Neural progenitor cell (in vitro differentiated cells): ENCODE results near the gene HEMGN. TPM values are rescaled to one million over a fixed set of nuclear protein-coding genes. Genes with fewer than 3 reads are reported as not detected.

Experiments
- DNase-seq: peaks from one replicate; pipeline ENCODE4 v3.0.0-alpha.2; 2016; ENCODE audit warnings: low spot score
- H2AFZ ChIP-seq: fragments of 200-600 bp; sonication (generic); replicated peaks from 2 replicates; pipeline ENCODE4 v1.6.1; 2016; ENCODE audit warnings: antibody characterized with exemption
- H3F3A ChIP-seq: fragments of 200-600 bp; sonication (generic); 2 replicates; pipeline ENCODE4 v1.6.1; 2016; ENCODE audit warnings: antibody characterized with exemption, low read depth
- H3K27ac ChIP-seq: fragments of 200-600 bp; sonication (generic); 2 replicates; pipeline ENCODE4 v1.5.1; 2016; ENCODE audit warnings: mild to moderate bottlenecking
- H3K27me3 ChIP-seq: fragments of 200-600 bp; sonication (generic); 2 replicates; pipeline ENCODE4 v1.6.1; 2016; ENCODE audit warnings: mild to moderate bottlenecking, moderate library complexity
- H3K36me3 ChIP-seq: fragments of 200-600 bp; sonication (generic); 2 replicates; pipeline ENCODE4 v1.5.1; 2016
- H3K4me1 ChIP-seq: fragments of 200-600 bp; sonication (generic); 2 replicates; pipeline ENCODE4 v1.6.1; 2016; ENCODE audit warnings: mixed run types
- H3K4me2 ChIP-seq: fragments of 200-600 bp; sonication (generic); 2 replicates; pipeline ENCODE4 v1.6.1; 2016
- H3K4me3 ChIP-seq: fragments of 200-600 bp; sonication (generic); 2 replicates; pipeline ENCODE4 v1.5.1; 2016
- H3K79me2 ChIP-seq: fragments of 200-600 bp; sonication (generic); 2 replicates; pipeline ENCODE4 v1.6.1; 2016; ENCODE audit warnings: low read depth
- H3K9ac ChIP-seq: fragments of 200-600 bp; sonication (generic); 2 replicates; pipeline ENCODE4 v1.6.1; 2016
- H3K9me3 ChIP-seq: fragments of 200-600 bp; sonication (generic); 2 replicates; pipeline ENCODE4 v1.5.1; 2016; ENCODE audit warnings: low read depth
- H4K20me1 ChIP-seq: fragments of 200-600 bp; sonication (generic); 2 replicates; pipeline ENCODE4 v1.6.1; 2016; ENCODE audit warnings: low read depth
- H3K27ac Mint-ChIP-seq: 3 replicates; pipeline ENCODE4 v1.8.0; 2021; ENCODE audit warnings: mixed read lengths
- H3K27me3 Mint-ChIP-seq: 2 replicates; pipeline ENCODE4 v1.8.0; 2022; ENCODE audit warnings: low read depth, mild to moderate bottlenecking, inconsistent platforms, moderate library complexity, mixed read lengths; ENCODE audit not compliant: insufficient read depth
- H3K36me3 Mint-ChIP-seq: 3 replicates; pipeline ENCODE4 v1.8.0; 2021; ENCODE audit warnings: mixed read lengths
- H3K4me1 Mint-ChIP-seq: 3 replicates; pipeline ENCODE4 v1.8.0; 2021; ENCODE audit warnings: mixed read lengths
- H3K4me3 Mint-ChIP-seq: 3 replicates; pipeline ENCODE4 v1.8.0; 2021; ENCODE audit warnings: mild to moderate bottlenecking, moderate library complexity, mixed read lengths
- H3K9me3 Mint-ChIP-seq: 3 replicates; pipeline ENCODE4 v1.8.0; 2020; ENCODE audit warnings: mixed read lengths
- EZH2 ChIP-seq: fragments of 200-600 bp; sonication (generic); IDR thresholded peaks from 2 replicates; pipeline ENCODE4 v1.6.1; 2017; ENCODE audit warnings: antibody characterized with exemption, mild to moderate bottlenecking, moderate library complexity
- EZH2phosphoT487 ChIP-seq: fragments of 200-600 bp; sonication (generic); IDR thresholded peaks from 2 replicates; pipeline ENCODE4 v1.6.1; 2017; ENCODE audit warnings: antibody characterized with exemption
- total RNA-seq: library from RNA; depleted of rRNA; stranded (reverse); fragments of >200 nt; gene quantifications from 2 replicates; pipeline ENCODE4 v1.2.3, GENCODE V29; 2015; ENCODE audit warnings: low replicate concordance
- TF ChIP-seq, protein P1 (sequence below): fragments of 200-600 bp; sonication (generic); IDR thresholded peaks from 2 replicates; pipeline ENCODE4 v1.5.1; 2017; ENCODE audit warnings: antibody characterized with exemption, mild to moderate bottlenecking

Gene HEMGN
- total RNA-seq, 1 donor from 2014 or later, result not detected

GRCh38 chr9:97981846-97982682, 44.1 kb upstream of the HEMGN start:
- H3K9me3 Mint-ChIP-seq, result no peaks in the 10 kb centered on the region
- peak overlapping the region; percentile 85 for H3K4me3 Mint-ChIP-seq
- H3K27ac Mint-ChIP-seq, result peak overlapping the region; percentile 36
- Histone ChIP-seq H3K4me1 (peaks cover 7% of the 10 kb centered on the region), H3K9ac (no peak overlapping the region), H2AFZ (peak overlapping the region; percentile 93), H3K4me2 (peak overlapping the region; percentile 83), H3F3A (peaks cover 18% of the 10 kb centered on the region), H3K4me3 (peak overlapping the region; percentile 96), H3K36me3 (no peaks in the 10 kb centered on the region), H3K27ac (no peak overlapping the region), H4K20me1 (peaks cover 33% of the 10 kb centered on the region), H3K27me3 (peaks cover 85% of the 10 kb centered on the region), H3K79me2 (peaks cover 39% of the 10 kb centered on the region), H3K9me3 (no peaks in the 10 kb centered on the region)
- no peak for DNase-seq
- TF ChIP-seq, protein P1, sequence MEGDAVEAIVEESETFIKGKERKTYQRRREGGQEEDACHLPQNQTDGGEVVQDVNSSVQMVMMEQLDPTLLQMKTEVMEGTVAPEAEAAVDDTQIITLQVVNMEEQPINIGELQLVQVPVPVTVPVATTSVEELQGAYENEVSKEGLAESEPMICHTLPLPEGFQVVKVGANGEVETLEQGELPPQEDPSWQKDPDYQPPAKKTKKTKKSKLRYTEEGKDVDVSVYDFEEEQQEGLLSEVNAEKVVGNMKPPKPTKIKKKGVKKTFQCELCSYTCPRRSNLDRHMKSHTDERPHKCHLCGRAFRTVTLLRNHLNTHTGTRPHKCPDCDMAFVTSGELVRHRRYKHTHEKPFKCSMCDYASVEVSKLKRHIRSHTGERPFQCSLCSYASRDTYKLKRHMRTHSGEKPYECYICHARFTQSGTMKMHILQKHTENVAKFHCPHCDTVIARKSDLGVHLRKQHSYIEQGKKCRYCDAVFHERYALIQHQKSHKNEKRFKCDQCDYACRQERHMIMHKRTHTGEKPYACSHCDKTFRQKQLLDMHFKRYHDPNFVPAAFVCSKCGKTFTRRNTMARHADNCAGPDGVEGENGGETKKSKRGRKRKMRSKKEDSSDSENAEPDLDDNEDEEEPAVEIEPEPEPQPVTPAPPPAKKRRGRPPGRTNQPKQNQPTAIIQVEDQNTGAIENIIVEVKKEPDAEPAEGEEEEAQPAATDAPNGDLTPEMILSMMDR, result no peak
- TF ChIP-seq EZH2phosphoT487 (peak; percentile 54), EZH2 (peak; percentile 73)
- peaks cover 9% of the 10 kb centered on the region for H3K27me3 Mint-ChIP-seq
- peaks cover 7% of the 10 kb centered on the region for H3K36me3 Mint-ChIP-seq
- peaks cover 40% of the 10 kb centered on the region for H3K4me1 Mint-ChIP-seq

DNA sequence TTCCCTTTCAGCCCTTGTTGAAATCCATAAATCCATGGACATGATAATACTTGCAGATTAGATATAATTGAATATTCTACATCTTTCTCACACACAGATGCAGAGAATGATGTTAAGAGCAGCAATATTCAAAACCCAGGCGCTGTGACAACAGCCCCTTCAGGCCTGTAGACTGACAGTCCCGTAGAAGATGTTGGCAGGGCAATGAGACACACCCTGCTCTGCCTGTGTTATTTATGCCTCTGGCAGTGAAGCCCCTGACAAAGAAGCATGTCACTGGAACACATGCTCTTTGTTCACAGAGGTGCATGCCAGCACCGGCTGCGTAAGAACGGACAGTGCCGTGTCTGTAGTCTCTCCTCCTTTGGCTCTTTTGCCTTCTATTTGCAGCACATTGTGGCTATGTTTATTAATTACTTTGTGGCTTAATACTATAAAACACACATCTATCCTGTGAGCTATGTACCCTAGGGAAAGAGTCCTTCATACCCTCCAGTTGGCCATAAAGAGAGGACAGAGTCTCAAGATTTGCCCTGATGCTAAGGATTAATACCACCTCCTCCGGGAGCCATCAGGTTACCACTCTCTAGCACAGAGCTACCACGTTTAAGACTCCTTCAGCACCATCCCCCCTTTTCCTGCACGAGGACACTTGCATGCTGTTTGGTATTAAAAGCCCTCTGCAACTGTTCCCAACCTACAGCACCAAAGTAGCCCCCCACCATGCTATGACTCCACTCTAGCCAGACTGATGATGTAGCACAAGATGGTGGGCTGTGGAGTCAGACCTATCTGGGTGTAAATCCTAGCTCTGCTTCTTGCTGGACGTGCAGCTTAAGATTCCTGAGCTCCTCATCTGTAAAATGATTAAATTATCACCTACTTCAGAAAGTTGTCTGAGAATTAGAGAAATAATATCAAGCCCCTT, 43.2 kb upstream of the HEMGN start:
- H3K36me3 Mint-ChIP-seq, result peaks cover 5% of the 10 kb centered on the region
- no peak overlapping the region for H3K27ac ChIP-seq
- no peak overlapping the region for H2AFZ ChIP-seq
- H3K36me3 ChIP-seq, result no peaks in the 10 kb centered on the region
- peaks cover 85% of the 10 kb centered on the region for H3K27me3 ChIP-seq
- H3K9me3 ChIP-seq, result no peaks in the 10 kb centered on the region
- no peaks in the 10 kb centered on the region for H3K9me3 Mint-ChIP-seq
- no peak overlapping the region for H3K9ac ChIP-seq
- peak; percentile 13 for DNase-seq
- H3K27me3 Mint-ChIP-seq, result peaks cover 9% of the 10 kb centered on the region
- no peak overlapping the region for H3K4me3 ChIP-seq
- H3K4me1 Mint-ChIP-seq, result peaks cover 36% of the 10 kb centered on the region
- peaks cover 7% of the 10 kb centered on the region for H3K4me1 ChIP-seq
- H3K79me2 ChIP-seq, result peaks cover 30% of the 10 kb centered on the region
- TF ChIP-seq, protein P1, result no peak
- no peak for TF ChIP-seq EZH2phosphoT487
- TF ChIP-seq EZH2, result no peak
- no peak overlapping the region for H3K4me2 ChIP-seq
- H3K4me3 Mint-ChIP-seq, result peak overlapping the region; percentile 85
- H4K20me1 ChIP-seq, result peaks cover 24% of the 10 kb centered on the region
- H3F3A ChIP-seq, result peaks cover 18% of the 10 kb centered on the region
- peak overlapping the region; percentile 36 for H3K27ac Mint-ChIP-seq

GRCh38 chr9:97980479-97980803, 42.5 kb upstream of the HEMGN start:
- DNase-seq, result no peak
- peaks cover 3% of the 10 kb centered on the region for H3K9me3 Mint-ChIP-seq
- Histone ChIP-seq H3K27ac (no peak overlapping the region), H3K27me3 (peaks cover 85% of the 10 kb centered on the region), H3K4me3 (no peak overlapping the region), H3K36me3 (no peaks in the 10 kb centered on the region), H4K20me1 (peaks cover 17% of the 10 kb centered on the region), H3K79me2 (peaks cover 22% of the 10 kb centered on the region), H3F3A (peaks cover 18% of the 10 kb centered on the region), H3K9me3 (no peaks in the 10 kb centered on the region), H3K4me2 (no peak overlapping the region), H3K4me1 (peaks cover 7% of the 10 kb centered on the region), H2AFZ (no peak overlapping the region), H3K9ac (no peak overlapping the region)
- peaks cover 9% of the 10 kb centered on the region for H3K27me3 Mint-ChIP-seq
- no peak for TF ChIP-seq EZH2
- no peak for TF ChIP-seq EZH2phosphoT487
- TF ChIP-seq, protein P1, result no peak
- H3K4me3 Mint-ChIP-seq, result no peak overlapping the region
- no peak overlapping the region for H3K27ac Mint-ChIP-seq
- H3K4me1 Mint-ChIP-seq, result peaks cover 33% of the 10 kb centered on the region
- H3K36me3 Mint-ChIP-seq, result peaks cover 2% of the 10 kb centered on the region
